AG10803 (cell line): Measurements from ENCODE around the gene ZNF695.
A peak's percentile ranks its signal among the peaks of the same experiment; 100 is the strongest.

ENCODE experiments used
- DNase-seq: peaks from one replicate; pipeline ENCODE4 v3.0.0; 2010; ENCODE audit warnings: low read depth
- H3K4me3 ChIP-seq: 2 replicates; pipeline ENCODE4 v1.5.1; 2011; ENCODE audit warnings: mild to moderate bottlenecking, low read length, control low read depth
- CTCF ChIP-seq: conservative IDR thresholded peaks from 2 replicates; pipeline ENCODE4 v1.5.1; 2011; ENCODE audit warnings: mild to moderate bottlenecking, low read length, control low read depth, inconsistent platforms

Gene ZNF695

DNA sequence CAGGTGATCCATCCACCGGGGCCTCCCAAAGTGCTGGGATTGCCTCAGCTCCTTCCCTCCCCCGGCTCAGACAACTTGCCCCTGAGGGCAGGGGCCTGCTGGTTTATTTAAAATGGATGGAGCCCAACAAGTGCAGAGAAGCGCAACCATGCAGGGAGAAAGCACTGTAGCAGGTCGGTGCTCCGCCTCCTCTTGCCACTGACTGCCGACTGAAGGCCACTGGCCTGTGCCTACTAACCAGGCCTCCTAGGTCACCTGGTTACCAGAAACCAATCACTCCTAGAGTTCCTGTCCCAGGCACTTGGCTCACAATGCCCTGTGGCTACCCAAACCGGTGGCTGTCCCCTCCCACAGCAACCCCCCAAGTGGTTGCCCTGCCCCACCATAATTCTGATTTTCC, 35.9 kb downstream of the ZNF695 start:
- no peak for DNase-seq
- H3K4me3 ChIP-seq: no peak overlapping the region
- no peak for TF ChIP-seq CTCF

- DNase-seq: peak; percentile 25
- no peak overlapping the region for H3K4me3 ChIP-seq
- TF ChIP-seq CTCF: peak; percentile 60
Measured at GRCh38 chr1:246971090-246971721, 36.7 kb downstream of the ZNF695 start.

DNA sequence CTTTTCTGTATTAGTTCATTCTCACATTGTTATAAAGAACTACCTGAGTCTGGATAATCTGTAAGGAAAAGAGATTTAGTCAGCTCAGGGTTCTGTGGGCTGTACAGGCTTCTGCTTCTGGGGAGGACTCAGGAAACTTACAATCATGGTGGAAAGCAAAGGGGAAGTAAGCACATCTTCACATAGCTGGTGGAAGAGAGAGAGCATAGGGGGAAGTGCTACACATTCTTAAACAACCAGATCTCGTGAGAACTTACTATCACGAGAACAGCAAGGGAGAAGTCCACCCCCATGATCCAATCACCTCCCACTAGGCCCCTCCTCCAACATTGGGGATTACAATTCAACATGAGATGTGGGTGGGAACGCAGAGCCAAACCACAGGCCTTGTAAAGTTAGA, 38.2 kb downstream of the ZNF695 start:
- no peak for TF ChIP-seq CTCF
- H3K4me3 ChIP-seq: no peak overlapping the region
- DNase-seq: no peak

GRCh38 chr1:246966502-246966901, 41.4 kb downstream of the ZNF695 start:
- TF ChIP-seq CTCF: no peak
- DNase-seq: no peak
- H3K4me3 ChIP-seq: no peak overlapping the region

DNA sequence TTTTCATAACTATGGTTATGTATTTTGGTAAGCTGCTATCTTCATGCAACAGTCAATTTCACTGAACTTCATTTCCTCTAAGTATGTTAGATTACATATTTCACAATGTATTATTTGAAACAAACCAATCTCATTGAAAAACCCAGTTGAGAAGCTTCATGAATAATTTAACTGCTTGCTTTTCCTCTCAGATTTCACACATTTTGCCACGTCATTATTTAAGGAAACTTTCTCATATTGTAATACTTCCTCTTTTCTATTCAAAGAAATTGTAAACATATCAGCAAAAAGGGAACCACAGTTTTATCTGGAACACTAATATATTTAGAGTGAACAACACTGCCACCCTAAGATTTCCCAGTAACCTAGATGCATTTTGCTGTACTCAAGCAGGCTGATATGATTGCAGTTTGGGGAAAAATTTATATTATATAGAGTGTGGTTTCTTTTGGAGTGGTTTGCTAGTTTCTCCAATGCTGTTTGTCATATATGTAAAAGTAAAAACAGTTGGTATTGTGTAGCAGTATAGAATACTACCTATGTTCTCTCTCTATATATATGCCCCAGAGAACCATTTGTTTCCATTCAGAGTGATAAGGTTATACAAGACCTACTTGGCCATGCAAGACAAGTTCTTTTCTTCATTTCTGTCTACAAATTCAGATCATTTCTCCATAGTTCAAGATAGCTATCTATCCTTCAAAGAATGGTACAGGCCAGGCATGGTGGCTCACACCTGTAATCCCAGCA, 47.7 kb downstream of the ZNF695 start:
- H3K4me3 ChIP-seq: no peak overlapping the region
- no peak for TF ChIP-seq CTCF
- DNase-seq: no peak

- H3K4me3 ChIP-seq: no peak overlapping the region
- TF ChIP-seq CTCF: no peak
- DNase-seq: no peak
Measured at GRCh38 chr1:246954126-246954525, 53.7 kb downstream of the ZNF695 start.

DNA sequence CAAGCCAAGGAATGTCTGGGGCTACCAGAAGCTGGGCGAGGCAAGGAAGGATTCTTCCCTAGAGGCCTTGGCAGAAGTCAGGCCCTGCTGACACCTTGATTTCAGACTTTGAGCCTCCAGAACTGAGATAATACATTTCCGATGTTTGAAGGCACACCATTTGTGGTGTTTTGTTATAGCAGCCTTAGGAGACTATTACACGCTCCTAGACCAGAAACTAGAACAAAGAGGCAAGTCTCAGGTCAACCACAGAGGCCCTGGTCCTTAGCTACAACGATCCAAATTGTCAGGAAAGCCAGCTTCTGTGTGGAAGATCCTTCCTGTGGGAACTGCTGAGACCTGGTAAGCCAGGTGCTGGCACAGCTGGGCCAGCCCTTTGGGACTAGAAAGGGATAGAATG, 56.4 kb downstream of the ZNF695 start:
- TF ChIP-seq CTCF: no peak
- no peak overlapping the region for H3K4me3 ChIP-seq
- DNase-seq: no peak
